PFSK-1 (cell line): ENCODE measurements around the gene NRXN3.

Source experiments
- FOXP2 ChIP-seq: optimal IDR thresholded peaks from 2 replicates; pipeline ENCODE3; 2011; ENCODE audit warnings: borderline replicate concordance, control low read depth, inconsistent platforms; ENCODE audit not compliant: insufficient read depth; ENCODE audit errors: extremely low read length, extremely low read depth
- POLR2AphosphoS5 ChIP-seq: IDR thresholded peaks from 2 replicates; pipeline ENCODE4 v1.6.1; 2012; ENCODE audit warnings: low read depth, mild to moderate bottlenecking, control low read depth, low read length, moderate library complexity
- REST ChIP-seq, 2 experiments: IDR thresholded peaks; 2 replicates each; pipeline versions ENCODE4 v1.6.1 to v1.8.0; 2011 to 2012; ENCODE audit warnings: low read depth in 2 of 2, low read length in 2 of 2, control low read depth in 1 of 2, inconsistent platforms in 1 of 2, mild to moderate bottlenecking in 1 of 2, moderate library complexity in 1 of 2; ENCODE audit not compliant: insufficient read depth in 1 of 2
- TAF1 ChIP-seq: IDR thresholded peaks from 2 replicates; pipeline ENCODE4 v1.6.1; 2012; ENCODE audit warnings: low read length, control low read depth, borderline replicate concordance; ENCODE audit not compliant: insufficient read depth

GRCh38 chr14:78253986-78254385, 83.8 kb downstream of the NRXN3 start:
- TF ChIP-seq POLR2AphosphoS5 (no peak), REST (IDR thresholded peaks at IDR 0.05; ENCODE audit: insufficient read depth in 1 of 2, low read depth in 2 of 2, low read length in 2 of 2) (no peak), FOXP2 (no peak), TAF1 (no peak)
